Stimulated activated CD4-positive, alpha-beta T cell treated with anti-CD3 and anti-CD28 coated beads, Interleukin-15, amount 100 ng/mL, for 24 hours (primary cell): ENCODE results near the gene HTR1E.
"Not testable (repeated sequence)": the region's sequence is repeated elsewhere in the genome, so short reads cannot be mapped to it uniquely, and the experiment has no call there.

Source experiments
- DNase-seq: peaks from one replicate; pipeline ENCODE4 v3.0.0-alpha.2; 2020

Gene HTR1E, protein sequence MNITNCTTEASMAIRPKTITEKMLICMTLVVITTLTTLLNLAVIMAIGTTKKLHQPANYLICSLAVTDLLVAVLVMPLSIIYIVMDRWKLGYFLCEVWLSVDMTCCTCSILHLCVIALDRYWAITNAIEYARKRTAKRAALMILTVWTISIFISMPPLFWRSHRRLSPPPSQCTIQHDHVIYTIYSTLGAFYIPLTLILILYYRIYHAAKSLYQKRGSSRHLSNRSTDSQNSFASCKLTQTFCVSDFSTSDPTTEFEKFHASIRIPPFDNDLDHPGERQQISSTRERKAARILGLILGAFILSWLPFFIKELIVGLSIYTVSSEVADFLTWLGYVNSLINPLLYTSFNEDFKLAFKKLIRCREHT

DNA sequence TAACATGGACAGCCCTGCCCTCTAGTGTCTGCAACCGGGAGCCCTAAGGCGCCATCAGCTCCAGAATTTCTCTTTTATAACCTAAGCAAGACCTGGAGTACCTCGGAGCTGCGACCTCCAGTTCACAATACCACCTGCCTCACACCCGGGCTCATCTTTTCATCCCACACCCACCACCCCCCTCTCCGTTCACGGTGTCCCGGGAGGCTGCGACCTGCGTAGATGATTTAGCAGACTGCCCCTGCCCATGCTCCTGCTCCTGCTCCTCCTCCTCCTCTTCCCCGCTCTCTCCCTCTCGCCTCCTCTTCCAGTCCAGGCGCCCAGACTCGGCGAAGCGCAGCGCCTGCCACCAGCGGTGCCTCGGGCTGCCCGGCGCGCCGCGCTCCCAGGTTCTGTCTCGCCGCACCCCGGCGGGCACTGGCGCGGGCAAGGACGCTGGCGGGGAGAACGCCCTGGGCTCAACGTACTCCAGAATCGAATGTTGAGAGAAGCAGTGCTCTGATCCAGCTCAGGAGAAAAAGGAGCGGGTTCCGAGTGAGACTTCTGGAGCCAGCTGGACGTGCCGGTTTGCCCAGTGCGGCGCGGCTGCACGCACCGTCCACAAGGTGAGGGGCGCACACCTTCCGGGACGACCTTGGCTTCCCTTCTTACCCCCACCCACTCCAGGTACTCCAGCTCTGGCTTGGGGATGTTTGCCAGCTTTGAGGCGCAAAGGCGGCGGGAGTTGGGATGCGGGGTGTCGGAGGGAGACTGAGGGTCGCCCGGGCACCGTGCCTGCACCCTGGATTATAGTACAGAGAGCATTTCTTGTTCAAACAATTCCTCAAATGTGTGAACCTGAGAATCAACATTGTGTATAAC lies at the start of gene HTR1E:
HTR1E (plus strand) TSS at position 310 of the 861 bp plus-strand sequence. CDS start 77,807 bp downstream, outside the sequence.
- DNase-seq: peak; percentile 28

DNA sequence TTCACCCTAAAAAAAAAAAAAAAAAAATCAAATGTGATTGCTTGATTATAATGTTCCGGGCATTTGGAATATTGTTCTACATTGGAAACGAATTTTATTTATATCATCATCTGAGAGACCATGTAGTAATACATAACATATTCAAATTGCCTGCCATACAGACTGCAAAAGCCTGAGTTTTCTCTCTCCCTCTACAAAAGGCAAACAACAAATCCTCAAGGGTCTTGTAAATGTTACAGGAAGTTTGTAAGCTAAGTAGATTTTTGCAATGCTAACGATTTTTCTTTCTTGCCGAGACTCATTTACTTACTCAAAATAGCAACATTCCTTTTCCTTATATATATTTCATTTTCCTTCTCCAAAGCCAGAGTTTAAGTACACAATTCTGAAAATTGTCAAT lies 49.0 kb upstream of the HTR1E start:
- no peak for DNase-seq

DNA sequence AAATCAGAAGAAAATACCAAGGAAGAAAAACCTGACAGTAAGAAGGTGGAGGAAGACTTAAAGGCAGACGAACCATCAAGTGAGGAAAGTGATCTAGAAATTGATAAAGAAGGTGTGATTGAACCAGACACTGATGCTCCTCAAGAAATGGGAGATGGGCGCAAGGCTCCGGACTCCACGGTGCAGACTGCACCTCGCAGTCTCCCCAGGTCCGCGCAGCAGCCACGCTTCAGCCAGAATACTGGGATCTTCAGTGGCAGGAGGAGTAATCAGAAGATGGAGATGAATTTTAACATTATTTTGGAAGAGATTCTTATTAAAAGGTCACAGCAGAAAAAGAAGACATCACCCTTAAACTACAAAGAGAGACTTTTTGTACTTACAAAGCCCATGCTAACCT lies 40.1 kb upstream of the HTR1E start:
- DNase-seq: not testable (repeated sequence)

DNA sequence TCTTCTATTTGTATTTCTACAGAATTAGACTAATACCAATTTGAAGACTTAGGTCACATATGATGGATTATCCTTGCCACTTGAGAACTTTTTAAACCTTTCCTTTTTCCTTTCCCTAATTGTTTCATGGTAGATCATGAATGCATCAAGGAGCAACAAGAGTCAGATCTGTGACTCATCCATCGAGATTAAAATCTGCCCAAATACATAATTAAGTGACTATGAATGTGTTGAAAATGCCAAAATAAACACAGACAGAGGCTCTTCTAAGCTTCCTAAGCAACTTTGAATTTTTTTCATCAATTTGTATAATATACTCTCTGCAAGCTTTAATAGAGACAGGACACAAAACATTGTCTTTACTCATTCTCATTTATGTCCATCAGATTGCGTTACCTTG lies 23.5 kb upstream of the HTR1E start:
- no peak for DNase-seq

DNA sequence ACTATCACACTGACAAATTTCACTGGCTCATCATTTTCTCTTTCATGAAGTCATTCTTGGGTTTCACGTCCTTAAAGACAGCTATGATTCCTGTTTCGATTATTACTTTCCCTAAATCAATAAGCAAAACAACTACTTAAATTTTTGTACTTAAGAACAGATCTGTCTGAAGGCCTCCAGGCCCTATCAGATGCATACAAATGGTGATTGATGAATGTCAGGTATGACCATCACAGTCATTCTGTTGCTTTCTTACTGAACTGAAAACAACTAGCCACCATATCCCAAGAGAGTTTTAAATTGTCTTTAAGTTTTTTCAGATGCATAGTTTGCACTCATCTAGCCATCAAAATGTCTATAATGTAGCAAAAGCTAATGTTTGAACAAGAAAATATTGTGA lies 20.9 kb upstream of the HTR1E start:
- DNase-seq: no peak

DNA sequence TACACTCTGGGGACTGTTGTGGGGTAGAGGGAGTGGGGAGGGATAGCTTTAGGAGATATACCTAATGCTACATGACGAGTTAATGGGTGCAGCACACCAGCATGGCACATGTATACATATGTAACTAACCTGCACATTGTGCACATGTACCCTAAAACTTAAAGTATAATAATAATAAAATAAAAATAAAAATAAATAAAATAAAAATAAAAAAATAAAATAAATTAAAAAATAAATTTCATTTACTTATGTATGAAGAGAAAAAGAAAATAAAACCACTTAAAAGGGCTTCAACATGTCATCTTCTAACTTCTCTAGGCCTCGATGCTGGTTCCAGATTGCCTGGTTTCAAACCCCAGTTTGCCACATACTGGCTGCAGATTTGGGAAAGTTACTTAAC lies 10.2 kb upstream of the HTR1E start:
- not testable (repeated sequence) for DNase-seq

DNA sequence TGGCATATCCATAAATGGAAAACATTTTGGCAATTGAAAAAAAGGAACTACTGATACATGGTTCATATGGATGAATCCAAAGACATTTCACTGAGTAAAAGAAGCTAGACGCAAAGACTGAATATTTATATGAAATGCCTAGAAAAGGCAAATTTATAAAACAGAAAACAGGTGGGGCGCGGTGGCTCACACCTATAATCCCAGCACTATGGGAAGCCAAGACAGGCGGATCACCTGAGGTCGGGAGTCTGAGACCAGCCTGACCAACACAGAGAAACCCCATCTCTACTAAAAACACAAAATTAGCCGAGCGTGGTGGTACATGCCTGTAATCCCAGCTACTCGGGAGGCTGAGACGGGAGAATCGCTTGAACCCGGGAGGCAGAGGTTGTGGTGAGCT lies 9.5 kb upstream of the HTR1E start:
- not testable (repeated sequence) for DNase-seq

DNA sequence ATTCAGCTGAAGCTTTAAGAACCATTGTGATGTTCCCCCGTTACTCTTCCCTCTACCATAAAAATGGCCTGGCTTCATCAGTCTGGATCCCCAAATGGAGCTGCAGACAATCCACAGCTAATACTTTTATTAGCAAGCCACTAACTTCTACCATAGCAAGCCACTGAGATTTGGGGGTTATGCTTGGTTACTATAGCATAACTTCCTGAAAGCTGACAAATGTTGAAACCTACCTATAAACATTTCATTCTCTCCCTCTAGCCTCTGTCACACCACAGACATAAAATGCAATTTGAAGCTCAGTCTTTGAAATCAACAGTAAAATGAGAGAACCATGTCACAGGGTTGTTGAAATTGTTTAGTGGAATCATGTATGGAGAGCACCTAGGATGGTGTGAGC lies 3.0 kb upstream of the HTR1E start:
- DNase-seq: no peak

DNA sequence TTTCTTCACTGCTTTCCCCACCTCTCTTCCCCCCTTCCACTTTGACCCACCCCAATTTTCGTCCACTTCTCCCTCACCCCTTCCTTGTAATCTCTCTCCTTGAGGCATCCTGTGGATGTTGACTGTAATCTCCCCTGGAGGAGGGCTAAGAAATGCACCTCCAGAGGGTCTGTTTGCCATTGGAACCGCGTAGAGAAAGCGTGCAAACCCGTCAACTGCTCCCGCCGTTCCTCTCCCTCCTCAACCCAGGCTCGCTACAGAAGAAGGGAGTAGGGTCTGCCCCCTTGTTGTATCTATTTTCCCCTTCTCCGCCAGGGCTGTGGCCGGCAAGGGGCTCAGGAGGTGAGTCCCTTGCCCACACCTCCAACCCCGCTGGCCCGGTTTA lies 502 bp upstream of the HTR1E start:
- DNase-seq: no peak

DNA sequence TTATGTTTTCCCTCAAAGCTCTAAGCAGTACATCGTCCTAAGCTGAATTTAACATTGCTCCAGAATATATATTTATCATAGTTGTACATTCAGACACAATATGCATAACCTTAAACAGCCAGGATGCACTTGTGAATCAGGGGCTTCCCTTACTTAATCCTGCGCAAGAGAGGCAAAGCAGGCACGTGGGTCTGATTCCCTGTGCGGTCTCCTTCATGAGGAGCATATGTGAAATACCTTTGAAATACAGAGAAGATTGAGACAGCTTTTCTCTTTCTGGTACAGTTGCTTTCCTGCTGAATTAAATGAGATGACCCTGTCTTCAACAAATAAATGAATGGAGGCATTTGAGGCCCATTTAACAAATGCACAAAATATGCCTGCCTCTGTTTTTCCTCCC lies 1.5 kb downstream of the HTR1E start:
- DNase-seq: no peak

DNA sequence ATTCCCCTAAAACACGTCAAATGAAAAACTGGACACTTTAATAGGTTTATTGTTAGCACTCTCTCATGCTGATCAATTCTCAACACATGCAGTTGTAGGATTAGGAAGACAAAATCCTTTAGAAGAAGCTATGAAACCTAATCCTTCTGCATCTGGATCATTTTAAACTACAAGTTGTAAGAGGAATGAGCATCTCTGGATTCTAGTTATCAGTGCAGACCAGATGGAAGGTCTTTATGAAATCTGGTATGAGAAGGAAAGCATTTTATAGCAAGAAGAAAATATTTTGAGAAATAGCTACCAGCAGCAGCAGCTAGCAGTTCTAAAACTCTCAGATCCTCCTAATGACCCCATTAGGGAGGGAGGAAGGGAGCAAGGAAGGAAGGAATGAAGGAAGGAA lies 4.1 kb downstream of the HTR1E start:
- DNase-seq: no peak

DNA sequence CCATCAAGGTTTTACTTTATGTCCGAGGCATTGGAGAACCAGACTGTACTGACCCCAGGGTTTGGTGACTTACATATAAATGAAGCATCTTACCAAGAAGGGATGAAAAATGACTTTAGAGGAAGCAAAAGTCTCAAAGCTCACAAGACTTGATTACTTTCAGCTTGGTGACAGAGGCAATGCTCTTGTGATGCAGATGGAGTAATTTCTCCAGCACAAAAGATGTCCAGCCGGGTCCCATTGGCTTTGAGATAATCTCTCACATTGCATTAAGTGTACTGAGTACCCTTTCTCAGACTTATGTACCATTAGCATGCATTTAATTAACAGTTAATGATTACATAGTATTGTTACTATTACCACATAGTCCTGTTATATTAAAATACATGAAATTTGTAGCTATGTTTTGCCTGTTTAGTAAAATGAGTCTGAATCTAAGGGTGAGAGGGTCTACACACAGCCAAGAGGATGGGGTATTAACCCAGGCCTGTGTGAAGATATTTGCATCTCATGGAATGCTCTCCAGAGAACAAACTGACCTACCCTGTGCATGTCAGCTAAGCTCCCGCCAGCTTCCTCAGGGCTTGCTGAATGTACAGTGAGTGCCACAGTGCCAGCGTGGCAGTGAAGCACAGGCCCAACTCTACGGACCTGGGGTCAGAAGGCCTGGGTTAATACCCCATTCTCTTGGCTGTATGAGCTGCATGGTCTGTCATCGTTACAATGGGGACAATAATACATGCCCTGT lies 5.6 kb downstream of the HTR1E start:
- DNase-seq: no peak

DNA sequence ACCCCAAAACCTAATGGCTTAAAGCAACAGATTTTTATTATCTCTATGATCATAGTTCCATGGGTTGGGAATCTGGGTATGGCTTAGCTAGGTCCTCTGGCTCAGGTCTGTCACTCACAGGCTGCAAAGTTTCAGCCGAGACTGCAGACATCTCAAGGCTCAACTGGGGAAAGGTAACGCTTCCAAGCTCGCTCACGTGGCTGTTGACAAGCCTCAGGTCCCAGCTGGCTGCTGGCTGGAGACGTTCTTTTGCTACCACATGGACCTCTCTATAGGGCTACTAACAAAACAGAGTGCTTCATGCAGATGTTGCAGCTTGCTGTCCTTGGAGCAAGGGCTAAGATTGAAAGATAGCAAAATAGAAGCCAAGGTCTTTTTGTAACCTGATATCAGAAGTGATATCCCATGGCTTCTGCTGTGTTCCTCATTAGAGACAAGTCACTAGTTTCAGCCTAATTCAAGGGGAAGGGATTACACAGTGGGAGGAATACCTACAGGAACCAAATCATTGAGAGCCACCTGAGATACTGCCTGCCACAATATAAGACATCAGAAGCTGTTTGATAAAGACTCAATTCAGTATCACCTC lies 6.6 kb downstream of the HTR1E start:
- DNase-seq: no peak

DNA sequence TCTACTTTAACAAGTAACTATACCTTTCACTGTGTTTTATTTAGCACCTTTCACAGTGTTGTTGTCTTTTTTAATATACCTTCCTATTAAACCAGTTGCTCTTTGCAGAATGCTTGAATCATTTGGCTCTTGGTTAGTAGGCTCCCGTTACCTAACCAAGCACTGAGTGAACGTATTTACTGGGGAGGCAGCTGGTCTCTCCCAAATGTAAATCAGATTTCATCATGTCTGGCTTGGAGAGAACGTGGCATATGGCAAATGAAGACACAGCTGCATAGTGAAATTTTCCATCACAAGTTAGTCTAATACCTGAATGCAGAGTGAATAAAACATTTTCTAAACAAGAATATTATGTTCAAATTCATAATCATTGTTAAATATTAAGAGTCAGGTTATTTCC lies 12.4 kb downstream of the HTR1E start:
- DNase-seq: no peak

DNA sequence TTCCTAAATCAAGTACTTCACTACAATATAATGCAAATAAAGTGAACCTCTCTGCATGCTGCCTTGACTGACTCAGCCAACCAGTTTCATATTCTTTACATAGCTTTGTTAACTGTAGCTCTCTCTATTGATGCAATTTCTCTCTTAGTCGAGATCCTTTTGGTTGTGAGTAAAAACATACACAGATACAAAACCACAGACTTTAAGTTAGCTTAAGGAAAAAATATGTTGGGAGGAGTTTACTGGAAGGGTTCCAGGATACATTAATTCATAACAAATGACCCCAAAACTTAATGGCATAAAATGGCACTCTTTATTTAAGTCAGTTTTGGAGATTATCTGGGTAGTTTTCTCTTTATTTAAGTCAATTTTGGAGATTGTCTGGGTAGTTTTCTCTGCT lies 15.7 kb downstream of the HTR1E start:
- no peak for DNase-seq

DNA sequence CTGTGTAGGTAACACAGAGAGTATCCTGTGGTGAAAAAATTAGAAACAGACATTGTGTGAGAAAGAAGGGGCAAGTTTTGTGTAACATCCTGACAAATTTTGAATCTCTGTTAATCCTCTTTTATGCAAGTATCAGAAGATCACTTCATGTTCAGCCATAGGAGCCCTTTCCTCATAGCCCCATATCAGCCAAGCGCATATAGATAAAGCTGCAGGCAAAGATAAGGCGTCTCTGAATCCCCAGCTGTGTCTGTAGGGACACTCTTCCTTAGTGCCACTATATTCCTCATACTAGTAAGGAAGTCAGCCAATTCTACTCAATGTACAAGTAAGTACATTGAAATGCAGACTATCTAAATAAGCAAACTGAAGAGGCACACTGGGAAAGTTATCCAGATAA lies 22.3 kb downstream of the HTR1E start:
- no peak for DNase-seq

DNA sequence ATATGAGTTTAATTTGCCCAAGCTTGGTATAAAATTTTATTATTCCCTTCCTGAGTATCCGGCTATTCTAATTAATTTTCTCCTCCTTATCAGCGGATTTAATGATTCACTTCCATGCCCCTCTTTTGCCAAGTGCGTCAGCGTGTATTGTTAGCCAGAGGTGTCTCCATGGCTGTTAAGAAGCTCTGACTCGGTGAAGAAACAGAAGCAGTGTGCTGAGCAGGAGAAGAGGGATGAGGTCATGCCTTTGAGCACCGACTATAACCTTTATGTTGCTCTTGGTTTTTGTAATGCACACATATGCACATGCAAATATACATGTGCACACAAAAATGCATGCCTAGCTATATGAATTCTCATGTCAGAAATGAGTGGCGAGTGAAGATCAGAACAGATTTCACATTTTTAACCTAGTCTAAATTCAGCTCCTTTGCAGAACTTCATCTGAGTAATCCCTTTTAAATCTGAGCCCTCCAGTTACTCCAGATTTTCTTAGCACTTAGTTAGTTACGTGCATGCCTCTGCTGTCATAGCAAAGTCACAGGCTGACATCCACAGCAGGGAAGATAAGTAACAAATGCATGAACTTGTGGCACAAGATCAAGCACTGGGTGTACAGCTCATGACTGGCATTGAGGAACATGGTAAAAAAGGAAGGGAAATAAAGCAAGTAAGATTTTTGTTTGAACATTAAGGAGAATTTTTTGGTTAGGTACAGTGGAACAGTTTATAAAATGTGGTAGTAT lies 24.3 kb downstream of the HTR1E start:
- DNase-seq: no peak

DNA sequence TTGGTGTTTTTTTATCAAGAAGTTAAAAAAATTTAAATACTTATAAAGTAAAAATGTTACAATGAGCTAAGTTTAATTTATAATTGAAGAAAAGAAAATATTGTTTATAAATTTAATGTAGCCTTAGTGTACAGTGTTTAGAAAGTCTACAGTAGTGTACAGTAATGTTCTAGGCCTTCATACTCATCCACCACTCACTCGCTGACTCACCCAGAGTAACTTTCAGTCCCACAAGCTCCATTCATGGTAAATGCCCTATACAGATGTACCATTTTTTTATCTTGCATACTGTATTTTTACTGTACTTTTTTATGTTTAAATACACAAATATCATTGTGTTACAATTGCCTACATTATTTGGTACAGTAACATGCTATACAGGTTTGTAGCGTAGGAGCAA lies 26.0 kb downstream of the HTR1E start:
- no peak for DNase-seq

DNA sequence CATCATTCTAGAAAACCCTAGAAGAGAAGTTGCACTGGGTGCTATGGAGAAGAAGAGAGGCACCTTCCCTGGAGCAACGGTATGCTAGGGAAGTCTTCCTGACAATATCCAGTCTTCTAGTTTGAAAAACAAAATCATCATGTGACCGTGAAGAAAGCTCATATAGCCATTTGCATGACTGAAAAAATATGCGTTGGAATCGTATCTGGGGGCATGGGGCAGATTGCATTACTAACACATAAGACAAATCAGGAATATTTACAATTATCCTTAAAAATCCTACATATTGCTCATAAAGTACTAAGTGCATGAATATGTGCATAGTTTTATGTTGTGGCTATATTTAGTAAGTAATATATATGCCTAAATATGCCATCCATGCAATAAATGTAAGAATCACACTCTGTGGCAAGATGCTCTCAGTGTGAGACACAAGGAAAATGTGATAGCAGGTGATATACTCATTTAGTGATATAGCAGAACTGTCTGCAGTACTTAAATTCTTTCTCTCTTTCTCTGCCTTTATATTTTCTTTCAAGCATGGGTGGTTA lies 26.8 kb downstream of the HTR1E start:
- no peak for DNase-seq

DNA sequence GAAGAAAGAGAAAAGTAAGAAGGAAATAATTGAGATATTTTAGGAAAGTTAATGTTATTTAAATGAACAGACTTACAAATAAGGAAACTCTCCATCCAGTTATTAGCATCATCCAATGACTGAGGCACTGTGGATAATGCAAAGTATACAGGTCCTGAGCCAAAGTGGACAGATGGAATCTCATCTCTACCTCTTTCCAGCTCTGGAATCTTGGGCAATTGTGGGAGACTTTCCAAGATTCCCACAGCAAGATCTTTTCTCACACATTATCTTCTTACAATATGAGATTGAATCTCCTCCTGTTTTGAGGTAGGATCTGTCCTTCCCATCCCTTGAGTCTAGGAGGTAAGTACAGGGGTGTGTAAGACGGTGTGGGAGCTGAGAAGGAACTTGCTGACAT lies 28.9 kb downstream of the HTR1E start:
- no peak for DNase-seq

DNA sequence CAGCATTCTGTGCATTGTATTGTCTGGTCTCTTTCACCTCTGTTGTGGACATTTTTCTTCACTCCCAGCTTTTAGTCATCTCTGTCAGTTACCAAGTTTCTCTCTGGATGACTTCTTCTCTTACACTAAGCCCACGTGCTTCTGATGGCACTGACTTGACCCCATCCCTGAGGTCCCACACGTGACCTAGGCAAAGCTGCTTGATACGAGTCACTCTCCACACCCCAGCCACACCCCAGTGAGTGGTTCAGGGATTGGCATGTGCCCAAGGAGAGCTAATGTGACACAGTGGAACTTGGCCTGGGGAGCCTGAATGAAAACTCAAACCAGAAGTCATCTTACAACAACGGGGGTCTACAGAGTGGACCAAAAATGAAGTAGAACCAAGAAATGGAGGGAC lies 32.2 kb downstream of the HTR1E start:
- DNase-seq: no peak

DNA sequence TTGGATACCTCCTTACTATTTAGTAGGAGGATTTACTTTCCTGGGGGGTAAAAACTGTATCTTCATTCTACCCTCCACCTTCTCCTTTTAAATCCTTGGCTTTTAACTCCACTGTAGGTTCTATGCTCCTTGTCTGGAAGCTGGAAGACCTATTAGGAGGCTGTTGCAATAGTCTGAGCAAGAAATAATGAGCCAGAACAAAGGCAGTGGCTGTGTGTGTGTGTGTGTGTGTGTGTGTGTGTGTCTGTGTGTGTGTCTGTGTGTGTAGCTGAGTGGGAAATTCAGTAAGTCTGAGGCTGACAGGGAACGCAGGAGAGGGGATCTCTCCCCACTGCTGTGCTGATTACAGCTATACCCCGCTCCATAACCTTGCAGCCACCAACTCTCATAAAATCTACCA lies 35.8 kb downstream of the HTR1E start:
- DNase-seq: no peak
